IMR-90 (cell line): ENCODE results near the gene PCED1B. TPM values are rescaled to one million over a fixed set of nuclear protein-coding genes. Genes with fewer than 3 reads are reported as not detected.

Experiments used
- ATAC-seq: fragments of 200-7000 bp; cut with Tn5 transposase; 2 replicates; pipeline ENCODE4 v1.9.1; 2020; ENCODE audit warnings: low read depth, mild to moderate bottlenecking, moderate library complexity
- BruUV-seq: library from RNA; stranded (reverse); fragments of 400-500 nt; replicated peaks from 2 replicates; lab custom pipeline; 2021; lab: Mats Ljungman, UMichigan
- CTCF ChIA-PET: fragments of 300-600 bp; formaldehyde crosslinking; extraction: SDS; loops from one replicate; lab custom pipeline; 2021; ENCODE audit warnings: antibody characterized with exemption; lab: Yijun Ruan, JAX
- POLR2A ChIA-PET: fragments of 300-600 bp; sonication (Branson Sonifier 250); formaldehyde crosslinking; loops from one replicate; lab custom pipeline; 2022; ENCODE audit warnings: antibody characterized with exemption; ENCODE audit not compliant: unreplicated experiment; lab: Charles Lee
- DNase-seq: peaks from one replicate; pipeline ENCODE4 v3.0.0; 2013
- H2AFZ ChIP-seq: replicated peaks from 2 replicates; pipeline ENCODE3; 2013; ENCODE audit warnings: low read length, mild to moderate bottlenecking; ENCODE audit not compliant: poor library complexity
- H2AK5ac ChIP-seq: 2 replicates; pipeline ENCODE4 v1.6.1; 2013; ENCODE audit warnings: low read depth, low read length, inconsistent platforms
- H2AK9ac ChIP-seq: replicated peaks from 2 replicates; pipeline ENCODE3; 2013; ENCODE audit warnings: mild to moderate bottlenecking, low read depth, low read length, moderate library complexity; ENCODE audit not compliant: poor library complexity
- H2BK120ac ChIP-seq: 2 replicates; pipeline ENCODE4 v1.6.1; 2013; ENCODE audit warnings: low read depth, low read length, inconsistent platforms
- H2BK15ac ChIP-seq: 3 replicates; pipeline ENCODE4 v1.6.1; 2013; ENCODE audit warnings: low read depth, low read length, inconsistent platforms
- H2BK20ac ChIP-seq: 2 replicates; pipeline ENCODE4 v1.6.1; 2013; ENCODE audit warnings: low read depth, mild to moderate bottlenecking, inconsistent platforms, low read length, moderate library complexity
- H2BK5ac ChIP-seq: 2 replicates; pipeline ENCODE4 v1.6.1; 2013; ENCODE audit warnings: mild to moderate bottlenecking, low read depth, low read length, inconsistent platforms; ENCODE audit not compliant: poor library complexity, severe bottlenecking
- H3K14ac ChIP-seq: replicated peaks from 2 replicates; pipeline ENCODE4 v1.6.1; 2013; ENCODE audit warnings: low read depth, low read length, inconsistent platforms
- H3K18ac ChIP-seq: 2 replicates; pipeline ENCODE4 v1.6.1; 2013; ENCODE audit warnings: low read depth, low read length, control low read depth
- H3K23ac ChIP-seq: 2 replicates; pipeline ENCODE4 v1.6.1; 2013; ENCODE audit warnings: low read depth, low read length, inconsistent platforms
- H3K27ac ChIP-seq: 2 replicates; pipeline ENCODE4 v1.5.1; 2013; ENCODE audit warnings: mild to moderate bottlenecking, control low read depth, low read length; ENCODE audit not compliant: insufficient read depth
- H3K27me3 ChIP-seq: 2 replicates; pipeline ENCODE4 v1.6.1; 2013; ENCODE audit warnings: low read length; ENCODE audit not compliant: control insufficient read depth, insufficient read depth
- H3K36me3 ChIP-seq: 2 replicates; pipeline ENCODE4 v1.6.1; 2013; ENCODE audit warnings: low read length, mixed read lengths; ENCODE audit not compliant: control insufficient read depth, insufficient read depth
- H3K4ac ChIP-seq: 2 replicates; pipeline ENCODE4 v1.6.1; 2013; ENCODE audit warnings: low read depth, low read length, inconsistent platforms
- H3K4me1 ChIP-seq: 2 replicates; pipeline ENCODE4 v1.6.1; 2013; ENCODE audit warnings: low read length, mixed read lengths; ENCODE audit not compliant: control insufficient read depth, insufficient read depth
- H3K4me2 ChIP-seq: 2 replicates; pipeline ENCODE4 v1.6.1; 2013; ENCODE audit warnings: low read depth, mild to moderate bottlenecking, control low read depth, low read length, moderate library complexity
- H3K4me3 ChIP-seq: 2 replicates; pipeline ENCODE4 v1.5.1; 2013; ENCODE audit warnings: low read depth, mild to moderate bottlenecking, control low read depth, low read length, moderate library complexity; ENCODE audit not compliant: insufficient read depth
- H3K56ac ChIP-seq: 2 replicates; pipeline ENCODE4 v1.6.1; 2013; ENCODE audit warnings: low read length, inconsistent platforms; ENCODE audit not compliant: insufficient read depth; ENCODE audit errors: extremely low read depth
- H3K79me1 ChIP-seq, 2 experiments: 2 replicates each; pipeline ENCODE4 v1.6.1; 2013; ENCODE audit warnings: low read length in 2 of 2, inconsistent platforms in 1 of 2, low read depth in 1 of 2
- H3K9ac ChIP-seq: 2 replicates; pipeline ENCODE4 v1.6.1; 2013; ENCODE audit warnings: low read depth, low read length, control low read depth
- H3K9me1 ChIP-seq: 2 replicates; pipeline ENCODE4 v1.6.1; 2013; ENCODE audit warnings: low read length, inconsistent platforms; ENCODE audit not compliant: insufficient read depth
- H3K9me3 ChIP-seq: 2 replicates; pipeline ENCODE4 v1.6.1; 2013; ENCODE audit warnings: low read length; ENCODE audit not compliant: control insufficient read depth, insufficient read depth
- H4K20me1 ChIP-seq: 2 replicates; pipeline ENCODE4 v1.6.1; 2013; ENCODE audit warnings: low read length, inconsistent platforms; ENCODE audit not compliant: insufficient read depth
- H4K5ac ChIP-seq: 2 replicates; pipeline ENCODE4 v1.6.1; 2013; ENCODE audit warnings: mild to moderate bottlenecking, low read depth, low read length, control low read depth
- H4K8ac ChIP-seq, 2 experiments: 2 replicates each; pipeline ENCODE4 v1.6.1; 2013; ENCODE audit warnings: low read depth in 2 of 2, low read length in 2 of 2, control low read depth in 1 of 2, inconsistent platforms in 1 of 2
- H4K91ac ChIP-seq: 2 replicates; pipeline ENCODE4 v1.6.1; 2013; ENCODE audit warnings: low read depth, low read length, inconsistent platforms; ENCODE audit not compliant: insufficient read depth
- BHLHE40 ChIP-seq: fragments of 150-350 bp; IDR thresholded peaks from 2 replicates; pipeline ENCODE4 v1.6.1; 2016; ENCODE audit warnings: mild to moderate bottlenecking, low read depth, low read length
- MAZ ChIP-seq: IDR thresholded peaks from 2 replicates; pipeline ENCODE4 v1.6.1; 2012; ENCODE audit warnings: low read depth, mild to moderate bottlenecking, low read length, improper control_type of control experiment, moderate library complexity, borderline replicate concordance
- MXI1 ChIP-seq: IDR thresholded peaks from 2 replicates; pipeline ENCODE4 v1.6.1; 2012; ENCODE audit warnings: low read depth, mild to moderate bottlenecking, low read length, moderate library complexity, borderline replicate concordance
- RAD21 ChIP-seq: IDR thresholded peaks from 2 replicates; pipeline ENCODE4 v1.6.1; 2012; ENCODE audit warnings: low read length, improper control_type of control experiment
- SMC3 ChIP-seq: fragments of 150-350 bp; IDR thresholded peaks from 2 replicates; pipeline ENCODE4 v1.6.1; 2016; ENCODE audit warnings: low read depth, mild to moderate bottlenecking, antibody characterized with exemption, low read length, moderate library complexity
- WGBS, 2 experiments: methylation state at CpG; one replicate each; pipeline versions ENCODE4 v1.1.5 to v1.1.7; 2013; ENCODE audit warnings: missing lambda C conversion rate in 2 of 2; ENCODE audit not compliant: insufficient read length in 1 of 2; ENCODE audit errors: extremely low coverage in 2 of 2; 5-methylcytosine and 5-hydroxymethylcytosine counted together
- dilution Hi-C: fragments of 300-500 bp; cut with HindIII; formaldehyde crosslinking; loops from one replicate; pipeline ENCODE4 v1.14.3; 2018; ENCODE audit warnings: low sequenced_read_pairs; ENCODE audit not compliant: unreplicated experiment
- in situ Hi-C: fragments of 300-500 bp; cut with MboI; formaldehyde crosslinking; loops from 3 replicates; pipeline ENCODE4 v1.14.3; 2019; ENCODE audit warnings: low sequenced_read_pairs, inconsistent platforms, mixed read lengths
- intact Hi-C: fragments of 100-400 bp; cut with micrococcal nuclease; formaldehyde crosslinking; loops from 2 replicates; pipeline ENCODE4 v1.10.0; 2022
- polyA plus RNA-seq, 3 experiments: library from polyadenylated mRNA; depleted of rRNA; stranded (reverse); fragments of >200 nt; gene quantifications; 2 replicates each; pipeline ENCODE4 v1.2.3, GENCODE V29; 2012; ENCODE audit warnings: low replicate concordance in 1 of 3
- total RNA-seq: library from RNA; depleted of rRNA; stranded (reverse); fragments of >200 nt; gene quantifications from 2 replicates; pipeline ENCODE4 v1.2.3, GENCODE V29; 2012

The PCED1B gene
- total and polyA plus RNA-seq, 2 of the 4 experiments (the other 2 are of a cell fraction) = 0.36 to 2.6 TPM

GRCh38 chr12:47074757-47075156, 4.7 kb upstream of the PCED1B start:
- WGBS, 2 experiments = no CpG with 5 or more reads among the region's 2 CpGs
- intact Hi-C loops = loop anchor here (5.0 kb wide), 1 partner anchor 42 kb away; no protein-coding TSS in a partner anchor
- no peak overlapping the region for H4K5ac ChIP-seq

More at GRCh38 chr12:47074757-47075156, 4.7 kb upstream of the PCED1B start:
- no peak overlapping the region for H3K4ac ChIP-seq
- no peak overlapping the region for H3K14ac ChIP-seq
- H2BK120ac ChIP-seq = no peak overlapping the region
- no peak for TF ChIP-seq SMC3
- TF ChIP-seq BHLHE40 = no peak
- no peak for TF ChIP-seq MAZ
- TF ChIP-seq MXI1 = no peak
- no peak for TF ChIP-seq RAD21
- no peak overlapping the region for H2AK9ac ChIP-seq
- no peak overlapping the region for H2BK15ac ChIP-seq
- H4K20me1 ChIP-seq = no peaks in the 10 kb centered on the region
- no peak for DNase-seq
- H3K18ac ChIP-seq = no peak overlapping the region
- dilution Hi-C loops = no loop called here
- no peak overlapping the region for H3K9ac ChIP-seq
- H2AFZ ChIP-seq = no peak overlapping the region
- no peak overlapping the region for H4K8ac ChIP-seq
- in situ Hi-C loops = loop anchor here (10.0 kb wide), 1 partner anchor 320 kb away; no protein-coding TSS in a partner anchor
- H3K79me1 ChIP-seq = peaks cover 7 to 38% of the 10 kb centered on the region in 2 experiments; a peak in 2 of 4 replicates
- BruUV-seq = no TSS peak
- ChIA-PET CTCF (interaction anchor here (0.6 kb wide), 1 partner anchor 48 kb away, joined by 3 read pairs; no protein-coding TSS in a partner anchor), POLR2A (no interaction called here)
- no peak for ATAC-seq
- H3K23ac ChIP-seq = no peak overlapping the region
- H3K4me1 ChIP-seq = peaks cover 10% of the 10 kb centered on the region; the same call in 1 of the 2 replicates
- H3K4me3 ChIP-seq = no peak overlapping the region
- H2AK5ac ChIP-seq = no peak overlapping the region
- H3K9me3 ChIP-seq = no peaks in the 10 kb centered on the region
- H3K27me3 ChIP-seq = no peaks in the 10 kb centered on the region
- peaks cover 3% of the 10 kb centered on the region; the same call in 1 of the 2 replicates for H3K9me1 ChIP-seq
- no peaks in the 10 kb centered on the region for H3K36me3 ChIP-seq
- H3K27ac ChIP-seq = no peak overlapping the region
- H2BK5ac ChIP-seq = no peak overlapping the region
- H4K91ac ChIP-seq = no peak overlapping the region
- no peak overlapping the region for H2BK20ac ChIP-seq
- H3K56ac ChIP-seq = no peak overlapping the region
- H3K4me2 ChIP-seq = no peak overlapping the region
